ENCODE measurements around the gene MRPL55.

Gene MRPL55

GRCh38 chr1:228084325-228084724, 24.8 kb downstream of the MRPL55 start:
- no peak for DNase-seq (ENCODE audit: low read depth)

- DNase-seq (ENCODE audit: low read depth) = no peak
Measured at GRCh38 chr1:228083871-228084278, 25.2 kb downstream of the MRPL55 start.

- no peak for DNase-seq (ENCODE audit: low read depth)
Measured at GRCh38 chr1:228082918-228083870, 25.9 kb downstream of the MRPL55 start.

GRCh38 chr1:228082214-228082917, 26.7 kb downstream of the MRPL55 start, which contains the start of gene ARF1:
Gene ARF1, plus strand, starts transcription at chr1:228082708. Its CDS starts 14,407 bp downstream, at chr1:228097115.
- peak; percentile 96 for DNase-seq (ENCODE audit: low read depth)

GRCh38 chr1:228081578-228082213, 27.4 kb downstream of the MRPL55 start:
- no peak for DNase-seq (ENCODE audit: low read depth)

- DNase-seq (ENCODE audit: low read depth) = no peak
Measured at GRCh38 chr1:228081144-228081543, 28.0 kb downstream of the MRPL55 start.

- no peak for DNase-seq (ENCODE audit: low read depth)
Measured at GRCh38 chr1:228079601-228080263, 29.4 kb downstream of the MRPL55 start.

- DNase-seq (ENCODE audit: low read depth) = no peak
Measured at GRCh38 chr1:228079013-228079412, 30.1 kb downstream of the MRPL55 start.

- no peak for DNase-seq (ENCODE audit: low read depth)
Measured at GRCh38 chr1:228077565-228078330, 31.4 kb downstream of the MRPL55 start.

GRCh38 chr1:228076796-228077430, 32.2 kb downstream of the MRPL55 start:
- no peak for DNase-seq (ENCODE audit: low read depth)

- DNase-seq (ENCODE audit: low read depth) = no peak
Measured at GRCh38 chr1:228075801-228076271, 33.3 kb downstream of the MRPL55 start.

- no peak for DNase-seq (ENCODE audit: low read depth)
Measured at GRCh38 chr1:228074954-228075730, 34.0 kb downstream of the MRPL55 start.

GRCh38 chr1:228073857-228074545, 35.1 kb downstream of the MRPL55 start:
- no peak for DNase-seq (ENCODE audit: low read depth)

- DNase-seq (ENCODE audit: low read depth) = no peak
Measured at GRCh38 chr1:228073061-228073856, 35.8 kb downstream of the MRPL55 start.

- no peak for DNase-seq (ENCODE audit: low read depth)
Measured at GRCh38 chr1:228072658-228073043, 36.4 kb downstream of the MRPL55 start.

GRCh38 chr1:228071839-228072657, 37.1 kb downstream of the MRPL55 start:
- no peak for DNase-seq (ENCODE audit: low read depth)

- DNase-seq (ENCODE audit: low read depth) = no peak
Measured at GRCh38 chr1:228070851-228071250, 38.2 kb downstream of the MRPL55 start.

All from activated T-cell treated with anti-CD3 and anti-CD28 coated beads for 48 hours (primary cell).